Measurements from ENCODE around the gene PUS1.

The PUS1 gene

DNA sequence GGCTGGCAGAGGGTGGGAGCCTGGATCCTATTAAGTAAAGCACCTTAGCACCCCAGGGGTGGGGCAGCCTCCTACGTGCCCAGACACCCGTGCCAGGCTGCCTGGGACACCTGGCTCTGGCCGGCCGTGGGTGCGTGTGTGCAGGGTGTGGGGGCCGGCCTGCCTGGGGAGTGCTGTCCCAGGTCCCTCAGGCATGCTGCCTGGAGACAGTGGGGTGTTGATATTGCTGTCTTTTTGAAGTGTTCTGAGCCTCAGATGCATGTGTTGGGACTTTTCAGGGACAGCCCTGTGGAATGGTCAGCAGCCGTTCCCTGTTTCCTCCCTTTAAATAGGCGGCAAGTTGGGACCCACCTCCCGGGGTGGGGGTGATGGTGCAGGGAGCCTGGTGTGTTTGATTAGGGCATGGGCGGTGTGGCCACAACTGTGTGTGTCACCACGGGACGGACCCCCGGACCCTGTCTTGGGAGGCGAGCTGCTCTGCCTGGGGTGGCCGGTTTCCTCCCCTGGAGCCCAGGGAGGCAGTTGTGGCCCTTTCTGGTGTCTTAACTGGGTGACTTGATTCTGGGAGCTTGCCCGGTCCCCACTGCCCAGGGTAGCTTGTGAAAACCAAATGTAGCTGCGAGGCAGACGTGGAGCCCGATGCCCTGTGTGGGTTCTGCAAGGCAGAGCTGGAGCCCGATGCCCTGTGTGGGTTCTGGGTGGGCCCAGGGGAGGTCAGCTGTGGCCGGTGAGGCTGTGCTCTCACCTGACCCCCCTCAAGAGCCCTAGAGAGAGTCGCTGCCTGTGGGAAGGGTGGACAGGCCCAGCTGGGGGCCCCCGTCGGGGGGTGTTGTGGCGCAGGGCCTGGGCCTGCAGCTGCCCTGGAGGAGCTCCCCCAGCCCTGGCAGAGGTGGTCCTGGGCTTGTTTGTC, 26.5 kb upstream of the PUS1 start:
- no peak for DNase-seq (ENCODE audit: low spot score)

- DNase-seq (ENCODE audit: low spot score) = no peak
Observed at GRCh38 chr12:131903270-131904255, 25.5 kb upstream of the PUS1 start.

GRCh38 chr12:131904346-131904745, 24.7 kb upstream of the PUS1 start:
- DNase-seq (ENCODE audit: low spot score) = no peak

- no peak for DNase-seq (ENCODE audit: low spot score)
Observed at GRCh38 chr12:131905081-131905629, 23.9 kb upstream of the PUS1 start.

GRCh38 chr12:131905630-131906091, 23.4 kb upstream of the PUS1 start:
- DNase-seq (ENCODE audit: low spot score) = no peak

- DNase-seq (ENCODE audit: low spot score) = no peak
Observed at GRCh38 chr12:131907379-131908091, 21.5 kb upstream of the PUS1 start.

DNA sequence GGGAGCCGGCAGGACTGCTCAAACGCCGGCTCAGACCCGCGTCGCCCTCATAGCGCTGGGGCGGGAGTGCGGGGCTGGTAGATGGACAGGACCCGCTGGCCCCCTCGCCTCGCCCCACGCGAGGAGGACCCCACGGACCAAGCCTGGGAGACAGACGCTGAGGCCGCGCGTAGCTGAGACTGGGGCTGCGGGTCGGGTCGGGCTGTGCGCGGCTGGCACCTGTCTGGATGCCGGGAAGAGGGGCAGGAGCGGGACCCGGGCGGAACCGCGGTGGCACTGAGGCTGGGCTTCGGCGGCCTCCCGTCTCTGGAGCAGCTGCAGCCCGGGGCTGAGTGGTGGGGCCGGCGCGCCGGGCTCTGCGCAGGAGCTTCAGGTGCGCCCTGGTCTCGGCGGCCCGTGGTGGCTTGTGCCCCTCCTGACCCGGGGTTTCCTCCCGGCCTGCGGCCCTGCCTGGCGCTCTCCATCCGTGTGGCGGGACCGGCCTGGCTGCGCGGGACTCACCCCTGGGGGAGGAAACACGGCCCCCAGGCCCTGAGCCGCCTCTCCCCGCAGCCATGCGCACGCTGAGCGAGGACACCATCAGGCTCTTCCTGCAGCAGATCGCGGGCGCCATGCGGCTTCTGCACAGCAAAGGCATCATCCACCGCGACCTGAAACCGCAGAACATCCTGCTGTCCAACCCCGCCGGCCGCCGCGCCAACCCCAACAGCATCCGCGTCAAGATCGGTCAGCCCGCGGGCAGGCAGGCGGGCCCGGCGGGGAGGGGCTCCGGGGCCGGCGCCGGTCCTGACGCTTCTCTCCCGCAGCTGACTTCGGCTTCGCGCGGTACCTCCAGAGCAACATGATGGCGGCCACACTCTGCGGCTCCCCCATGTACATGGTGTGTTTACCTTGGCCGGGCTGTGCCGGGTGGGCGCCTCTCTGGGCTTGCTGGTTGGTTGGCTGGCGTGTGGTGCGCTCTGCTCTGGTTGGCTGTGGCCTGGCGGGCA, 20.7 kb upstream of the PUS1 start:
- no peak for DNase-seq (ENCODE audit: low spot score)

DNA sequence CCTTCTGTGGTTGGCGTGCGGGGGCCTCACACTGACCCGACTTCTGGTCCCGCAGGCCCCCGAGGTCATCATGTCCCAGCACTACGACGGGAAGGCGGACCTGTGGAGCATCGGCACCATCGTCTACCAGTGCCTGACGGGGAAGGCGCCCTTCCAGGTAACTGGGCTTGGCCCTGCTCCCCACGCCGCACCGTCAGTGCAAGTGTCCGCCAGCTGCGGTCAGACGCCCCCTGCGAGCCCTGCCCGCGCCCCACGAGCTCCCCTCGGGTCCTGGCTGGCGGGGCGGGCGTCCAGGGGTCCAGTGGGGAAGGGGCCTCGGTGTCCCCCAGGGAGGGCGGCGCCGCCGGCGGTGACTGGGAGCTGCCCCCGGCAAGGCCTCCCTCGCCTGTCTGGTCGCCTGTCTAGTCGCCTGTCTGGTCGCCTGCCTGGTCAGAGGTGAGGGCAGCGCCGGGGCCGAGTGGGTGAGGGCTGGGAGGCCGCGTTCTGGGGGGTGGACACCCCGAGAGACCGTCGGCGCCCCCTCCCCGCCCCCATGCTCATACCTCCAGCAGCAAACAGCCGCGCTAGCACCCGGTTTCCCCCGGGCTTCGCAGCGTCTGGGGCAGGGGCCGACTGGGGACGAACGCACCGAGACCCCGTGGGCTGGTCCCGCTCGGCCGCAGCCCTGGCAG, 19.9 kb upstream of the PUS1 start:
- DNase-seq (ENCODE audit: low spot score) = no peak

GRCh38 chr12:131909752-131910219, 19.3 kb upstream of the PUS1 start:
- no peak for DNase-seq (ENCODE audit: low spot score)

GRCh38 chr12:131910302-131911027, 18.6 kb upstream of the PUS1 start:
- no peak for DNase-seq (ENCODE audit: low spot score)

- DNase-seq (ENCODE audit: low spot score) = no peak
Observed at GRCh38 chr12:131911028-131911650, 17.9 kb upstream of the PUS1 start.

DNA sequence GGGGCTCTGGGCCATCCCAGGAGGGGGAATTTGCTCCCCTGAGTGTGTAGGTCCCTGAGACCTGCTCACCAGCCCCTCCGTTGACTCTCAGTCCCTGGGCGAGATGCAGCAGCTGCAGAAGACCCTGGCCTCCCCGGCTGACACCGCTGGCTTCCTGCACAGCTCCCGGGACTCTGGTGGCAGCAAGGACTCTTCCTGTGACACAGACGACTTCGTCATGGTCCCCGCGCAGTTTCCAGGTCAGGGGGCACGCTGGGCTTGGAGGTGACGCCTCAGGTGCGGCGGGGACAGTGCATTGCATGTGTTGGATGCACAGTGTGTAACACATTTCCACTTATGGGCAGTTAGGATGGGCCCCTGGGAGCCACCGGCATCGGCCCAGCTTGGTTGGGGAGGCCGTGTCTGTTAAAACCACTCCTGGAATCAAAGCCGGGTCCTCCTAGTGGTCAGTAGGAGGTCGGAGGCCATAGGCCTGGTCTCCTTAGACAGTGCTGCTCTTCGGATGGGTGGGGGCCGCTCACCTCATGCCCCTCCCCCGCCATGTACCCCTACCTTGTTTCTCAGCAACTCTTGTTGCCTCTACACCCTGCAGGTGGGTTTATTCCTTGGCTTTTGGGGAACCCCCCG, 17.1 kb upstream of the PUS1 start:
- DNase-seq (ENCODE audit: low spot score) = no peak

DNA sequence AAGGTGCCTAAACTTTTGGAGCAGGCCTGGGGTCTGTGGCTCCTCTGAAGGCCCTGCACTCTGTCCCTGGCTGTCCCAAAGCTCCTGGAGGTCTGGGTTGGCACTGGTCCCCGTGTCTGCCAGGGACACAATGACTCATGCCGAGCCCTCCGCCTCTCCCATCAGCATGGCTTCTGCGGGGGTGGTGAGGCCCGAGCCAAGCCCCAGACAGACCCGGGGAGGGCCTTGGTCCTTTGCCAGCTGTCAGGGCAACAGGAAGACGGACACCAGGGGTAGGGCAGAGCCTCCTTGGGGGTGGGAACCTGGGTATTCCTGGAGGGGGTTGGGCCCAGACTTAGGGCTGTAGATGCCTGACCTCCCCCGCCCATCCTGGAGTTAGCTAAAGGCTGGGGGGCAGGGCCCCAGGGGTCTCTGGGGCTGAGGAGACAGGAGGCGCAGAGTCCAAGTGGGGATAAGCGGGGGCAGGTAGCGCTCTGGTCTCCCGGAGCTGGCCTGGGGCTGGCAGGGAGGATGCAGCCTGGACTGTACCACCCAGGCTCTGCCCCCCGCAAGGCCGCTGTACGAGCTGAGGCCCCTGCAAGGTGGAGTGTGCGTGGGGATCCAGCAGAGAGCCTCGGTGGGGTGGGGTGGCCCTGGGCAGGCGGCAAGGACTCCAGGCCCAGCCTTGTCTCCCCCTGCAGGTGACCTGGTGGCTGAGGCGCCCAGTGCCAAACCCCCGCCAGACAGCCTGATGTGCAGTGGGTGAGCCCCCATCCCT, 16.4 kb upstream of the PUS1 start:
- DNase-seq (ENCODE audit: low spot score) = peak; percentile 62

- DNase-seq (ENCODE audit: low spot score) = no peak
Observed at GRCh38 chr12:131913666-131914065, 15.4 kb upstream of the PUS1 start.

DNA sequence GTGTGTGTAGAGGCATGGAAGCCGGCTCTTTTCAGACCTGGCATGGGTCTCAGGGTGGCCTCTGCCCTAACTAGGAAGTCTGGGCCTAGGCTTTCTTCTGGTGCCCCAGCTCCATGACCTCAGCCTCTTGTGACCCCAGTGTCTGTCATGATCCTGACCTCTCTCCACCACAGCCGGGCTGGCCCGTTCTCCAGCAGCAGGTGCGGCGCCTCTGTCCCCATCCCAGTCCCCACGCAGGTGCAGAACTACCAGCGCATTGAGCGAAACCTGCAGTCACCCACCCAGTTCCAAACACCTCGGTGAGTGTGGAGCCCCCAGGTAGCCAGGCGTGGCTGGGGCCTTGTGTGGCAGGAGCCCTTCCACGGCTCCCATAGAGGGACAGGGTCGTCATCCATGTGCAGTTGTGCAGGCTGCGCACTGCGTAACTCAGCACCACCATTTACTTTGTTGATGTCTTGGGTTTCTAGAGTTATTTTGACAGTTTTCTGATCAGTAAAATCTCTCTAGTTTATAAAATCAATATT, 14.8 kb upstream of the PUS1 start:
- no peak for DNase-seq (ENCODE audit: low spot score)

- no peak for DNase-seq (ENCODE audit: low spot score)
Observed at GRCh38 chr12:131915000-131915689, 13.9 kb upstream of the PUS1 start.

Measured in Ammon's horn (tissue), 1 donor.